ENCODE results near the gene AQP10. TPM values are rescaled to one million over a fixed set of nuclear protein-coding genes. Genes with fewer than 3 reads are reported as not detected.

Gene AQP10
- total and polyA plus RNA-seq, 2 of the 4 experiments (the other 2 are of a cell fraction): not detected

DNA sequence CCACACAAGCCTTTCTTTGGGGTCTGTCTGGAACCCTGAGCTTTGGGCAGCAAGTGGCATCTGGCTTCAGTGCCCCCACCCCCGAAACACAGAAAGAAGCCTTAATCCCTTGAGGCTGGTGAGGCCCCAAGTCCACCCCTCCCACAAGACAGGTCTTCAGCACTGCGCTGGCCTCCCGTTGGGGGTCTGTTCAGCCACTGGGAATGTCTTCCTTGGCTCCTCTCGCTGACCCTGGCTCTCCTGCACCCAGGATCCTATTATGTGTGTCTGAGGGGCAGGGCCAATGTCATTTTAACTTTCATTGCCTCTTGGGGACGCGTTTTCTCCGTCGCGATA is 31.3 kb downstream of the AQP10 start:
- H2BK5ac ChIP-seq (ENCODE audit: low read depth, low read length, poor library complexity, severe bottlenecking): no peak overlapping the region
- TF ChIP-seq, protein P1, sequence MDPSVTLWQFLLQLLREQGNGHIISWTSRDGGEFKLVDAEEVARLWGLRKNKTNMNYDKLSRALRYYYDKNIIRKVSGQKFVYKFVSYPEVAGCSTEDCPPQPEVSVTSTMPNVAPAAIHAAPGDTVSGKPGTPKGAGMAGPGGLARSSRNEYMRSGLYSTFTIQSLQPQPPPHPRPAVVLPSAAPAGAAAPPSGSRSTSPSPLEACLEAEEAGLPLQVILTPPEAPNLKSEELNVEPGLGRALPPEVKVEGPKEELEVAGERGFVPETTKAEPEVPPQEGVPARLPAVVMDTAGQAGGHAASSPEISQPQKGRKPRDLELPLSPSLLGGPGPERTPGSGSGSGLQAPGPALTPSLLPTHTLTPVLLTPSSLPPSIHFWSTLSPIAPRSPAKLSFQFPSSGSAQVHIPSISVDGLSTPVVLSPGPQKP (IDR thresholded peaks at IDR 0.05; ENCODE audit: borderline replicate concordance, low read depth, low read length): no peak
- no peak for TF ChIP-seq USF2 (IDR thresholded peaks at IDR 0.05; ENCODE audit: low read depth, low read length)
- TF ChIP-seq POLR2A (IDR thresholded peaks at IDR 0.05; ENCODE audit: low read depth, low read length): no peak
- no peak for TF ChIP-seq CHD1 (IDR thresholded peaks at IDR 0.05; ENCODE audit: low read depth, low read length)
- no peak for TF ChIP-seq MAZ (IDR thresholded peaks at IDR 0.05; ENCODE audit: borderline replicate concordance, low read depth, low read length)
- no peak for TF ChIP-seq BHLHE40 (IDR thresholded peaks at IDR 0.05; ENCODE audit: low read depth, low read length)
- no peak for TF ChIP-seq RFX5 (IDR thresholded peaks at IDR 0.05; ENCODE audit: low read depth, low read length)
- TF ChIP-seq RAD21 (IDR thresholded peaks at IDR 0.05; ENCODE audit: low read length): no peak
- TF ChIP-seq MXI1 (IDR thresholded peaks at IDR 0.05; ENCODE audit: borderline replicate concordance, low read depth, low read length): no peak
- TF ChIP-seq CTCF (conservative IDR thresholded peaks at IDR 0.05; ENCODE audit: low read depth, low read length): no peak
- no peak for TF ChIP-seq CEBPB (IDR thresholded peaks at IDR 0.05; ENCODE audit: low read depth, low read length)
- H3K56ac ChIP-seq (ENCODE audit: extremely low read depth, insufficient read depth, low read length): no peak overlapping the region
- no peak overlapping the region; the same call in 1 of the 2 replicates for H3K4me2 ChIP-seq (ENCODE audit: low read depth, low read length)
- ChIA-PET POLR2A (ENCODE audit: unreplicated experiment) (no interaction called here), CTCF (interaction anchor here (0.9 to 2.1 kb wide), 2 partner anchors 17 to 111 kb away, joined by 3 to 8 read pairs; no protein-coding TSS in a partner anchor)
- no peak overlapping the region for H2BK15ac ChIP-seq (ENCODE audit: low read depth, low read length)
- in situ Hi-C loops (cut with MboI; ENCODE audit: low sequenced_read_pairs) (no loop called here), dilution Hi-C loops (cut with HindIII; ENCODE audit: low sequenced_read_pairs, unreplicated experiment) (no loop called here), intact Hi-C loops (cut with micrococcal nuclease) (loop anchor here (5.0 kb wide), 3 partner anchors 95 to 195 kb away; no protein-coding TSS in a partner anchor)
- no peak overlapping the region for H3K4me3 ChIP-seq (ENCODE audit: insufficient read depth, low read depth, low read length)
- ATAC-seq (ENCODE audit: low read depth): no peak
- H3K9ac ChIP-seq (ENCODE audit: low read depth, low read length): no peak overlapping the region
- no peak overlapping the region for H3K14ac ChIP-seq (replicated peaks; ENCODE audit: low read depth, low read length)
- no peak overlapping the region for H4K5ac ChIP-seq (ENCODE audit: low read depth, low read length)
- H2AK9ac ChIP-seq (replicated peaks; ENCODE audit: low read depth, low read length, poor library complexity): peak overlapping the region; percentile 75
- peak overlapping the region; percentile 94 for H2AFZ ChIP-seq (replicated peaks; ENCODE audit: low read length, poor library complexity)
- no peaks in the 10 kb centered on the region for H3K79me1 ChIP-seq (ENCODE audit: low read depth in 1 of 2, low read length in 2 of 2)
- peaks cover 2% of the 10 kb centered on the region for H3K27me3 ChIP-seq (ENCODE audit: control insufficient read depth, insufficient read depth, low read length)
- H3K23ac ChIP-seq (ENCODE audit: low read depth, low read length): no peak overlapping the region
- H3K18ac ChIP-seq (ENCODE audit: low read depth, low read length): no peak overlapping the region
- peaks cover 10% of the 10 kb centered on the region; the same call in 1 of the 2 replicates for H3K4me1 ChIP-seq (ENCODE audit: control insufficient read depth, insufficient read depth, low read length)
- WGBS, 2 experiments (ENCODE audit: extremely low coverage in 2 of 2, insufficient read length in 1 of 2): no CpG with 5 or more reads among the region's 9 CpGs
- no peak overlapping the region for H2BK20ac ChIP-seq (ENCODE audit: low read depth, low read length)
- no peak for DNase-seq
- no peak overlapping the region for H4K8ac ChIP-seq (ENCODE audit: low read depth in 2 of 2, low read length in 2 of 2)
- H3K36me3 ChIP-seq (ENCODE audit: control insufficient read depth, insufficient read depth, low read length): peaks cover 19% of the 10 kb centered on the region
- 0 out of 2 replicates have a peak overlapping the region, but pooled peaks have one; percentile 81 for H3K4ac ChIP-seq (ENCODE audit: low read depth, low read length)
- no peaks in the 10 kb centered on the region for H3K9me3 ChIP-seq (ENCODE audit: control insufficient read depth, insufficient read depth, low read length)
- H3K9me1 ChIP-seq (ENCODE audit: insufficient read depth, low read length): peaks cover 8% of the 10 kb centered on the region
- no peak overlapping the region for H3K27ac ChIP-seq (ENCODE audit: insufficient read depth, low read length)
- no peak overlapping the region; the same call in 1 of the 2 replicates for H4K91ac ChIP-seq (ENCODE audit: insufficient read depth, low read depth, low read length)
- peaks cover 6% of the 10 kb centered on the region; the same call in 1 of the 2 replicates for H4K20me1 ChIP-seq (ENCODE audit: insufficient read depth, low read length)
- H2AK5ac ChIP-seq (ENCODE audit: low read depth, low read length): peak overlapping the region; percentile 4; the same call in 1 of the 2 replicates
- BruUV-seq (replicated peaks): no TSS peak
- H2BK120ac ChIP-seq (ENCODE audit: low read depth, low read length): no peak overlapping the region

All from IMR-90 (cell line).